H9 (cell line): ENCODE data around the gene SIRT7. TPM values are rescaled to one million over a fixed set of nuclear protein-coding genes. Genes with fewer than 3 reads are reported as not detected.

ENCODE experiments used
- DNase-seq: peaks from one replicate; pipeline ENCODE4 v3.0.0-alpha.2; 2017
- H2AFZ ChIP-seq: one replicate; pipeline ENCODE4 v1.6.1; 2013; ENCODE audit warnings: mild to moderate bottlenecking, low read length, control low read depth, moderate library complexity
- H2AK5ac ChIP-seq: 2 replicates; pipeline ENCODE4 v1.6.1; 2013; ENCODE audit warnings: low read length, control low read depth, mixed read lengths; ENCODE audit not compliant: insufficient read length
- H2BK120ac ChIP-seq: one replicate; pipeline ENCODE4 v1.6.1; 2013; ENCODE audit warnings: low read depth, mild to moderate bottlenecking, low read length, control low read depth, inconsistent platforms; ENCODE audit not compliant: poor library complexity, severe bottlenecking
- H2BK12ac ChIP-seq: 2 replicates; pipeline ENCODE4 v1.6.1; 2013; ENCODE audit warnings: low read length, control low read depth, mixed read lengths, low read depth; ENCODE audit not compliant: insufficient read length
- H2BK15ac ChIP-seq: 2 replicates; pipeline ENCODE4 v1.6.1; 2013; ENCODE audit warnings: low read depth, low read length, control low read depth
- H2BK20ac ChIP-seq: one replicate; pipeline ENCODE4 v1.6.1; 2013; ENCODE audit warnings: low read depth, mild to moderate bottlenecking, low read length, control low read depth, inconsistent platforms; ENCODE audit not compliant: poor library complexity, severe bottlenecking
- H2BK5ac ChIP-seq: 2 replicates; pipeline ENCODE4 v1.6.1; 2013; ENCODE audit warnings: low read length, control low read depth, mixed read lengths; ENCODE audit not compliant: insufficient read length
- H3K14ac ChIP-seq: 2 replicates; pipeline ENCODE4 v1.6.1; 2013; ENCODE audit warnings: low read length, control low read depth; ENCODE audit not compliant: insufficient read depth
- H3K18ac ChIP-seq: 2 replicates; pipeline ENCODE4 v1.6.1; 2013; ENCODE audit warnings: low read depth, mild to moderate bottlenecking, mixed read lengths, low read length, control low read depth; ENCODE audit not compliant: insufficient read length
- H3K23ac ChIP-seq: 2 replicates; pipeline ENCODE4 v1.6.1; 2013; ENCODE audit warnings: low read length, control low read depth, mixed read lengths, low read depth; ENCODE audit not compliant: insufficient read length
- H3K23me2 ChIP-seq: 2 replicates; pipeline ENCODE4 v1.6.1; 2013; ENCODE audit warnings: low read depth, mild to moderate bottlenecking, mixed read lengths, low read length, control low read depth; ENCODE audit not compliant: insufficient read length, poor library complexity, severe bottlenecking
- H3K27ac ChIP-seq: 2 replicates; pipeline ENCODE4 v1.5.1; 2013; ENCODE audit warnings: low read length, control low read depth, mixed read lengths, low read depth; ENCODE audit not compliant: insufficient read length
- H3K27me3 ChIP-seq: 2 replicates; pipeline ENCODE4 v1.6.1; 2013; ENCODE audit warnings: low read length, control low read depth, inconsistent platforms; ENCODE audit not compliant: insufficient read depth
- H3K4ac ChIP-seq: 2 replicates; pipeline ENCODE4 v1.6.1; 2013; ENCODE audit warnings: low read depth, mild to moderate bottlenecking, control low read depth, inconsistent platforms, low read length, moderate library complexity
- H3K4me1 ChIP-seq: 2 replicates; pipeline ENCODE4 v1.6.1; 2013; ENCODE audit warnings: low read length, control low read depth, inconsistent platforms; ENCODE audit not compliant: insufficient read depth
- H3K4me2 ChIP-seq: 2 replicates; pipeline ENCODE4 v1.6.1; 2013; ENCODE audit warnings: low read length, control low read depth, mixed read lengths; ENCODE audit not compliant: insufficient read length, insufficient read depth
- H3K56ac ChIP-seq: 2 replicates; pipeline ENCODE4 v1.6.1; 2013; ENCODE audit warnings: low read depth, mild to moderate bottlenecking, mixed read lengths, low read length, control low read depth; ENCODE audit not compliant: insufficient read length
- H3K79me1 ChIP-seq: 2 replicates; pipeline ENCODE4 v1.6.1; 2013; ENCODE audit warnings: low read depth, mild to moderate bottlenecking, moderate library complexity, low read length, control low read depth, inconsistent platforms; ENCODE audit not compliant: insufficient read depth, poor library complexity, severe bottlenecking
- H3K79me2 ChIP-seq: 2 replicates; pipeline ENCODE4 v1.6.1; 2013; ENCODE audit warnings: low read length, control low read depth, inconsistent platforms; ENCODE audit not compliant: insufficient read depth
- H3K9ac ChIP-seq: 2 replicates; pipeline ENCODE4 v1.6.1; 2013; ENCODE audit warnings: low read length, control low read depth, mixed read lengths; ENCODE audit not compliant: insufficient read length; ENCODE audit errors: extremely low read depth
- H3K9me3 ChIP-seq: one replicate; pipeline ENCODE4 v1.6.1; 2013; ENCODE audit warnings: low read depth, low read length, inconsistent platforms; ENCODE audit not compliant: control insufficient read depth
- H3T11ph ChIP-seq: one replicate; pipeline ENCODE4 v1.6.1; 2013; ENCODE audit warnings: mild to moderate bottlenecking, low read length, control low read depth, inconsistent platforms
- H4K20me1 ChIP-seq: one replicate; pipeline ENCODE4 v1.6.1; 2013; ENCODE audit not compliant: control insufficient read depth, insufficient read length, insufficient read depth
- H4K5ac ChIP-seq: 2 replicates; pipeline ENCODE4 v1.6.1; 2013; ENCODE audit warnings: low read depth, mild to moderate bottlenecking, mixed read lengths, low read length, control low read depth; ENCODE audit not compliant: insufficient read length
- H4K8ac ChIP-seq: replicated peaks from 2 replicates; pipeline ENCODE4 v1.6.1; 2013; ENCODE audit warnings: low read length, control low read depth, mixed read lengths, low read depth; ENCODE audit not compliant: insufficient read length
- H4K91ac ChIP-seq: 2 replicates; pipeline ENCODE4 v1.6.1; 2013; ENCODE audit warnings: low read depth, mild to moderate bottlenecking, moderate library complexity, mixed read lengths, low read length, control low read depth; ENCODE audit not compliant: insufficient read length
- H3K27ac Mint-ChIP-seq, 3 experiments: 2 replicates in 2 of 3; 3 replicates in 1 of 3; pipeline ENCODE4 v1.8.0; 2020 to 2021; ENCODE audit warnings: mixed read lengths in 3 of 3, mild to moderate bottlenecking in 1 of 3, moderate library complexity in 1 of 3
- H3K27me3 Mint-ChIP-seq: 2 replicates; pipeline ENCODE4 v1.8.0; 2021; ENCODE audit warnings: low read depth, mild to moderate bottlenecking, moderate library complexity, mixed read lengths
- H3K36me3 Mint-ChIP-seq, 3 experiments: 2 replicates in 2 of 3; 3 replicates in 1 of 3; pipeline ENCODE4 v1.8.0; 2020 to 2021; ENCODE audit warnings: low read depth in 3 of 3, mixed read lengths in 3 of 3; ENCODE audit not compliant: insufficient read depth in 1 of 3
- H3K4me1 Mint-ChIP-seq, 2 experiments: 2 replicates each; pipeline ENCODE4 v1.8.0; 2020; ENCODE audit warnings: mixed read lengths in 2 of 2
- H3K4me3 Mint-ChIP-seq, 2 experiments: 2 replicates in 1 of 2; 3 replicates in 1 of 2; pipeline ENCODE4 v1.8.0; 2020 to 2021; ENCODE audit warnings: mild to moderate bottlenecking in 2 of 2, mixed read lengths in 2 of 2, moderate library complexity in 1 of 2
- H3K9me3 Mint-ChIP-seq, 2 experiments: 2 replicates in 1 of 2; 3 replicates in 1 of 2; pipeline ENCODE4 v1.8.0; 2020; ENCODE audit warnings: mild to moderate bottlenecking in 2 of 2, mixed read lengths in 2 of 2, moderate library complexity in 1 of 2
- CTCF ChIP-seq: fragments of 200-600 bp; sonication (generic); conservative IDR thresholded peaks from 3 replicates; pipeline ENCODE4 v1.8.0; 2021; ENCODE audit warnings: antibody characterized with exemption, mild to moderate bottlenecking
- WGBS: extraction: QIAGEN DNeasy Blood & Tissue Kit; methylation state at CpG from one replicate; pipeline ENCODE4 v1.1.7; 2013; ENCODE audit warnings: missing lambda C conversion rate, low lambda C conversion rate, mixed read lengths; ENCODE audit not compliant: insufficient read length; ENCODE audit errors: extremely low coverage; 5-methylcytosine and 5-hydroxymethylcytosine counted together
- total RNA-seq: library from RNA; stranded (reverse); gene quantifications from 2 replicates; pipeline ENCODE4 v1.2.1, GENCODE V29; 2021

The SIRT7 gene
- total RNA-seq, 1 experiment from 2014 or later, result 29.7 TPM

DNA sequence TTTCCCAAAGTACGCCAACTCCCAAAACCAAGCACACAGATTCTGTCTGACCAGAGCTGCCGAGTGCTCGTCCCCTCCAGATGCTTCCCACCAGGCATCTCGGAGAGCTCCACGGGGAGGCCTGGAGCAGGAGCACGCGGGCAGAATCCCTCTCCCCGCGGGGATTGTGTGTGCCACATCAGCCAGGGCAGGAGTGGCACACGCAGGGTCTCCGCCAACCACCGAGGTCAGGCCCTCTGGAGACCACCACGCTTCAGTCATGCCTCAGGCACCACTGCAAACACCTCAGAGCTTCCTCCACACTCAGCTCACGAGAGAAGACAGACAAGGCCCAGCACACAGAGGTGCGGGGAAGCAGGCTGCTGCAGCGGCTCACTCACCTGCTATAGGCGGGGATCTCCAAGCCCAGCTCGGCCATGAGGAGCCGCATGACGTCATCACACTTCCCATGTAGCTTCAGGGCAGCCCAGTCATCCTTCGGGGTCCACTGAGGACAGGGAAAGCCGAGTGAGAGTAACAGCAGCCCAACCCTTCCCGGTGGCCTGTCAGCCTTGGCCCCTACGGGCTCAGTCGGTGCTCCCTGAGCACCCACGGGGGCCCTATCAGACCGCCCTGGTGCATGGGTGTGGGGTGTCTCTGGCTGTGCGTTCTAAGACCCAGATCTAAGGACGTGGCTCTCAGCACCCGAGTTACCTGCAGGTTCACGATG lies 4.4 kb downstream of the SIRT7 start:
- no peak overlapping the region for H3K23ac ChIP-seq
- no peak overlapping the region for H2BK5ac ChIP-seq
- H3K14ac ChIP-seq, result no peak overlapping the region
- H2BK12ac ChIP-seq, result no peak overlapping the region
- no peak overlapping the region for H3T11ph ChIP-seq
- H3K4me1 Mint-ChIP-seq, result peaks cover 11 to 16% of the 10 kb centered on the region in 2 experiments
- no peak overlapping the region for H3K18ac ChIP-seq
- H4K8ac ChIP-seq, result no peak overlapping the region
- H3K79me2 ChIP-seq, result no peaks in the 10 kb centered on the region; the same call in 1 of the 2 replicates
- H3K27ac Mint-ChIP-seq, result no peak overlapping the region
- H3K4me1 ChIP-seq, result no peaks in the 10 kb centered on the region
- no peak overlapping the region for H4K5ac ChIP-seq
- H2BK20ac ChIP-seq, result no peak overlapping the region
- H3K56ac ChIP-seq, result no peak overlapping the region
- no peak overlapping the region for H3K4ac ChIP-seq
- no peak overlapping the region for H3K27ac ChIP-seq
- no peak overlapping the region for H4K91ac ChIP-seq
- no peaks in the 10 kb centered on the region for H4K20me1 ChIP-seq
- no peak overlapping the region for H2BK120ac ChIP-seq
- no peaks in the 10 kb centered on the region for H3K27me3 ChIP-seq
- no peak overlapping the region for H2BK15ac ChIP-seq
- H3K36me3 Mint-ChIP-seq, result peaks cover 15 to 37% (median 33%) of the 10 kb centered on the region in 3 experiments; a peak in 6 of 7 replicates
- no peaks in the 10 kb centered on the region for H3K27me3 Mint-ChIP-seq
- no peak overlapping the region for H3K4me2 ChIP-seq
- H3K4me3 Mint-ChIP-seq, result no peak overlapping the region
- no peak for DNase-seq
- WGBS, result no CpG with 5 or more reads among the region's 31 CpGs
- no peaks in the 10 kb centered on the region; a peak in 1 of 5 replicates for H3K9me3 Mint-ChIP-seq
- no peak overlapping the region for H3K9ac ChIP-seq
- no peaks in the 10 kb centered on the region for H3K79me1 ChIP-seq
- H2AFZ ChIP-seq, result no peak overlapping the region
- H3K23me2 ChIP-seq, result peaks cover 11% of the 10 kb centered on the region
- H2AK5ac ChIP-seq, result no peak overlapping the region
- no peak for TF ChIP-seq CTCF
- no peaks in the 10 kb centered on the region for H3K9me3 ChIP-seq
